ENCODE data around the gene ZC3H10.

GRCh38 chr12:56164345-56164729 is 46.3 kb downstream of the ZC3H10 start:
- TF ChIP-seq CTCF (conservative IDR thresholded peaks at IDR 0.05; ENCODE audit: low read length) (no peak), EZH2phosphoT487 (IDR thresholded peaks at IDR 0.05; ENCODE audit: borderline replicate concordance, low read depth, low read length) (no peak)

Data from OCI-LY7 (cell line).